HepG2 (cell line): ENCODE results near the gene CST3. TPM values are rescaled to one million over a fixed set of nuclear protein-coding genes. Genes with fewer than 3 reads are reported as not detected.
A peak's percentile ranks its signal among the peaks of the same experiment; 100 is the strongest.

Experiments used
- AHDC1 ChIP-seq: sonication (generic); formaldehyde crosslinking; IDR thresholded peaks from 2 replicates; pipeline ENCODE4 v1.5.1; 2020; ENCODE audit warnings: mild to moderate bottlenecking, missing genetic modification reagents, borderline replicate concordance
- FOXK1 ChIP-seq: sonication (generic); formaldehyde crosslinking; IDR thresholded peaks from 2 replicates; pipeline ENCODE4 v1.4.0; 2020; ENCODE audit warnings: low read depth, missing genetic modification reagents, borderline replicate concordance
- ISL2 ChIP-seq: sonication (generic); formaldehyde crosslinking; IDR thresholded peaks from 2 replicates; pipeline ENCODE4 v1.5.0; 2020; ENCODE audit warnings: missing genetic modification reagents
- JUND ChIP-seq: sonication (generic); formaldehyde crosslinking; IDR thresholded peaks from 2 replicates; pipeline ENCODE4 v1.8.0; 2022; ENCODE audit warnings: mild to moderate bottlenecking, missing genetic modification reagents
- KDM5B ChIP-seq: sonication (generic); formaldehyde crosslinking; IDR thresholded peaks from 2 replicates; pipeline ENCODE4 v1.4.0; 2020; ENCODE audit warnings: missing genetic modification reagents, mild to moderate bottlenecking, borderline replicate concordance
- KLF6 ChIP-seq: IDR thresholded peaks from 2 replicates; pipeline ENCODE4 v1.8.0; 2016; ENCODE audit warnings: missing biosample characterization, missing genetic modification reagents
- KMT2A ChIP-seq: sonication (generic); formaldehyde crosslinking; IDR thresholded peaks from 2 replicates; pipeline ENCODE4 v1.4.0; 2020; ENCODE audit warnings: missing genetic modification reagents
- MAX ChIP-seq: IDR thresholded peaks from 2 replicates; pipeline ENCODE4 v1.6.1; 2012; ENCODE audit warnings: inconsistent platforms
- MEIS1 ChIP-seq: sonication (generic); formaldehyde crosslinking; IDR thresholded peaks from 2 replicates; pipeline ENCODE4 v1.9.0; 2021; ENCODE audit warnings: mild to moderate bottlenecking, missing genetic modification reagents, moderate library complexity, borderline replicate concordance
- NFATC3 ChIP-seq: sonication (generic); formaldehyde crosslinking; IDR thresholded peaks from 2 replicates; pipeline ENCODE4 v1.5.1; 2020; ENCODE audit warnings: mild to moderate bottlenecking, missing genetic modification reagents
- RXRA ChIP-seq: sonication (generic); formaldehyde crosslinking; IDR thresholded peaks from 2 replicates; pipeline ENCODE4 v1.5.1; 2020; ENCODE audit warnings: missing genetic modification reagents
- TEAD3 ChIP-seq: optimal IDR thresholded peaks from 2 replicates; pipeline ENCODE3; 2016; ENCODE audit warnings: borderline replicate concordance
- YEATS2 ChIP-seq: sonication (generic); formaldehyde crosslinking; IDR thresholded peaks from 2 replicates; pipeline ENCODE4 v1.4.0; 2020; ENCODE audit warnings: missing genetic modification reagents, borderline replicate concordance
- ZNF761 ChIP-seq: sonication (generic); formaldehyde crosslinking; conservative IDR thresholded peaks from 2 replicates; pipeline ENCODE4 v1.4.0; 2020; ENCODE audit warnings: mild to moderate bottlenecking, missing genetic modification reagents
- ZNF772 ChIP-seq: sonication (generic); formaldehyde crosslinking; IDR thresholded peaks from 2 replicates; pipeline ENCODE4 v1.5.0; 2020; ENCODE audit warnings: mild to moderate bottlenecking, missing genetic modification reagents
- polyA plus RNA-seq, 8 experiments: library from polyadenylated mRNA; depleted of rRNA in 3 of 8; stranded (reverse) in 7 of 8; unstranded in 1 of 8; fragments of >200 nt; fragmentation: Illumina TruSeq in 4 of 8; extraction: Trizol in 4 of 8; gene quantifications; 2 replicates each; pipeline versions ENCODE4 v1.2.1 to v1.2.3, GENCODE V29; 2011 to 2016; ENCODE audit warnings: low read depth in 4 of 8, missing spikeins in 1 of 8, mixed read lengths in 1 of 8; ENCODE audit not compliant: insufficient read depth in 1 of 8
- total RNA-seq, 5 experiments: library from RNA; depleted of rRNA; stranded (reverse); fragments of >200 nt; fragmentation: Illumina TruSeq; extraction: Trizol; gene quantifications; 2 replicates each; pipeline ENCODE4 v1.2.3, GENCODE V29; 2016; ENCODE audit warnings: low read depth in 1 of 5
- TF ChIP-seq, protein P1 (sequence below): sonication (generic); formaldehyde crosslinking; IDR thresholded peaks from 2 replicates; pipeline ENCODE4 v1.5.0; 2020; ENCODE audit warnings: mild to moderate bottlenecking, missing genetic modification reagents, borderline replicate concordance
- TF ChIP-seq, protein P2 (sequence below): sonication (generic); formaldehyde crosslinking; IDR thresholded peaks from 2 replicates; pipeline ENCODE4 v1.4.0; 2020; ENCODE audit warnings: mild to moderate bottlenecking, missing genetic modification reagents
- TF ChIP-seq, protein P3 (sequence below): sonication (generic); formaldehyde crosslinking; IDR thresholded peaks from 2 replicates; pipeline ENCODE4 v1.5.0; 2020; ENCODE audit warnings: missing genetic modification reagents, mild to moderate bottlenecking, borderline replicate concordance

CST3 gene
- total and polyA plus RNA-seq, 2 of the 13 experiments (the other 11 are each of a cell fraction or from before 2014, with no cell fraction given), result 690 to 1,005 TPM

- TF ChIP-seq ZNF761, result peak; percentile 79; the same call in 1 of the 2 replicates
- TF ChIP-seq, protein P1, sequence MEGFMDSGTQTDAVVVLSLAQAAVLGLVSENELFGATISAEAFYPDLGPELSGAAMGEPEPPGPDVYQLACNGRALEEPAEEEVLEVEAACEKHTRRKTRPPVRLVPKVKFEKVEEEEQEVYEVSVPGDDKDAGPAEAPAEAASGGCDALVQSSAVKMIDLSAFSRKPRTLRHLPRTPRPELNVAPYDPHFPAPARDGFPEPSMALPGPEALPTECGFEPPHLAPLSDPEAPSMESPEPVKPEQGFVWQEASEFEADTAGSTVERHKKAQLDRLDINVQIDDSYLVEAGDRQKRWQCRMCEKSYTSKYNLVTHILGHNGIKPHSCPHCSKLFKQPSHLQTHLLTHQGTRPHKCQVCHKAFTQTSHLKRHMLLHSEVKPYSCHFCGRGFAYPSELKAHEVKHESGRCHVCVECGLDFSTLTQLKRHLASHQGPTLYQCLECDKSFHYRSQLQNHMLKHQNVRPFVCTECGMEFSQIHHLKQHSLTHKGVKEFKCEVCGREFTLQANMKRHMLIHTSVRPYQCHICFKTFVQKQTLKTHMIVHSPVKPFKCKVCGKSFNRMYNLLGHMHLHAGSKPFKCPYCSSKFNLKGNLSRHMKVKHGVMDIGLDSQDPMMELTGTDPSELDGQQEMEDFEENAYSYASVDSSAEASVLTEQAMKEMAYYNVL, result 0 out of 2 replicates have a peak, but pooled peaks have one; percentile 36
- TF ChIP-seq MEIS1 (CRISPR knock-in tag), result peak; percentile 95
- TF ChIP-seq, protein P2, sequence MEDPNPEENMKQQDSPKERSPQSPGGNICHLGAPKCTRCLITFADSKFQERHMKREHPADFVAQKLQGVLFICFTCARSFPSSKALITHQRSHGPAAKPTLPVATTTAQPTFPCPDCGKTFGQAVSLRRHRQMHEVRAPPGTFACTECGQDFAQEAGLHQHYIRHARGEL (CRISPR knock-in tag), result 0 out of 2 replicates have a peak, but pooled peaks have one; percentile 85
- TF ChIP-seq ISL2 (CRISPR knock-in tag), result peak; percentile 57; the same call in 1 of the 2 replicates
- peak; percentile 89; the same call in 1 of the 2 replicates for TF ChIP-seq ZNF772 (CRISPR knock-in tag)
- TF ChIP-seq RXRA (CRISPR knock-in tag), result peak; percentile 83; the same call in 1 of the 2 replicates
- peak; percentile 74; the same call in 1 of the 2 replicates for TF ChIP-seq YEATS2 (CRISPR knock-in tag)
- TF ChIP-seq, protein P3, sequence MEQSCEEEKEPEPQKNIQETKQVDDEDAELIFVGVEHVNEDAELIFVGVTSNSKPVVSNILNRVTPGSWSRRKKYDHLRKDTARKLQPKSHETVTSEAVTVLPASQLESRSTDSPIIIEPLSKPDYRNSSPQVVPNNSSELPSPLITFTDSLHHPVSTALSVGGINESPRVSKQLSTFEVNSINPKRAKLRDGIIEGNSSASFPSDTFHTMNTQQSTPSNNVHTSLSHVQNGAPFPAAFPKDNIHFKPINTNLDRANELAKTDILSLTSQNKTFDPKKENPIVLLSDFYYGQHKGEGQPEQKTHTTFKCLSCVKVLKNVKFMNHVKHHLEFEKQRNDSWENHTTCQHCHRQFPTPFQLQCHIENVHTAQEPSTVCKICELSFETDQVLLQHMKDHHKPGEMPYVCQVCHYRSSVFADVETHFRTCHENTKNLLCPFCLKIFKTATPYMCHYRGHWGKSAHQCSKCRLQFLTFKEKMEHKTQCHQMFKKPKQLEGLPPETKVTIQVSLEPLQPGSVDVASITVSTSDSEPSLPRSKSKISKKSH (CRISPR knock-in tag), result peak; percentile 90
- peak; percentile 68; the same call in 1 of the 2 replicates for TF ChIP-seq KLF6
- 0 out of 2 replicates have a peak, but pooled peaks have one; percentile 55 for TF ChIP-seq NFATC3
- TF ChIP-seq JUND, result 0 out of 2 replicates have a peak, but pooled peaks have one; percentile 43
- peak; percentile 82 for TF ChIP-seq MAX
- peak; percentile 78 for TF ChIP-seq TEAD3
- 0 out of 2 replicates have a peak, but pooled peaks have one; percentile 22 for TF ChIP-seq KDM5B
- TF ChIP-seq KMT2A (CRISPR knock-in tag), result peak; percentile 58; the same call in 1 of the 2 replicates
- peak; percentile 52; the same call in 1 of the 2 replicates for TF ChIP-seq AHDC1 (CRISPR knock-in tag)
- peak; percentile 97 for TF ChIP-seq FOXK1 (CRISPR knock-in tag)
Measured at GRCh38 chr20:23620670-23621386, 16.9 kb downstream of the CST3 start (continued).
